HepG2 (cell line): ENCODE measurements around the gene WNT6. TPM values are rescaled to one million over a fixed set of nuclear protein-coding genes. Genes with fewer than 3 reads are reported as not detected.
A peak's percentile ranks its signal among the peaks of the same experiment; 100 is the strongest.

Experiments
- ATAC-seq: fragments of 200-7000 bp; cut with Tn5 transposase; 3 replicates; pipeline ENCODE4 v1.9.1; 2020; ENCODE audit warnings: mild to moderate bottlenecking, moderate library complexity
- BruUV-seq: library from RNA; stranded (reverse); fragments of 400-500 nt; replicated peaks from 2 replicates; lab custom pipeline; 2021; lab: Mats Ljungman, UMichigan
- CTCF ChIA-PET: fragments of 300-600 bp; formaldehyde crosslinking; extraction: SDS; loops from one replicate; lab custom pipeline; 2021; ENCODE audit warnings: low total read pairs, inconsistent platforms, low intra/inter-chr PET ratio; lab: Yijun Ruan, JAX
- POLR2A ChIA-PET: fragments of 350-600 bp; sonication (Branson Sonifier 250); formaldehyde crosslinking; loops from one replicate; lab custom pipeline; 2020; ENCODE audit warnings: antibody characterized with exemption, inconsistent platforms; lab: Yijun Ruan, JAX
- DNase-seq: peaks from one replicate; pipeline ENCODE4 v3.0.0-alpha.2; 2015; ENCODE audit warnings: low spot score
- FAIRE-seq: peaks from 3 replicates; lab custom pipeline; 2011; peaks lifted over from hg19 to GRCh38; lab: Jason Lieb, UNC
- H2AFZ ChIP-seq: one replicate; pipeline ENCODE4 v1.6.1; 2011; ENCODE audit warnings: low read length, inconsistent platforms
- H3K27ac ChIP-seq: fragments of 300-600 bp; 3 replicates; pipeline ENCODE4 v1.8.0; 2011; ENCODE audit warnings: mixed run types, mild to moderate bottlenecking, mixed read lengths, low read length, inconsistent platforms; ENCODE audit not compliant: insufficient read depth; ENCODE audit errors: extremely low read length
- H3K27me3 ChIP-seq, 2 experiments: fragments of 200-600 bp in 1 of 2; 2 replicates in 1 of 2; 3 replicates in 1 of 2; pipeline versions ENCODE4 v1.6.0 to v1.8.0; 2011; ENCODE audit warnings: low read length in 2 of 2, mild to moderate bottlenecking in 2 of 2, moderate library complexity in 2 of 2, inconsistent platforms in 1 of 2; ENCODE audit not compliant: insufficient read depth in 2 of 2, control insufficient read depth in 1 of 2
- H3K36me3 ChIP-seq, 2 experiments: fragments of 200-600 bp in 1 of 2; replicated peaks in 1 of 2; 2 replicates in 1 of 2; 3 replicates in 1 of 2; pipeline versions ENCODE4 v1.5.1 to v1.8.0; 2011; ENCODE audit warnings: low read length in 2 of 2, inconsistent platforms in 1 of 2; ENCODE audit not compliant: insufficient read depth in 2 of 2, control insufficient read depth in 1 of 2
- H3K4me1 ChIP-seq: 2 replicates; pipeline ENCODE4 v1.5.1; 2012; ENCODE audit warnings: low read length, inconsistent platforms; ENCODE audit not compliant: insufficient read depth
- H3K4me2 ChIP-seq: 2 replicates; pipeline ENCODE4 v1.6.0; 2011; ENCODE audit warnings: low read depth, low read length, inconsistent platforms
- H3K4me3 ChIP-seq, 3 experiments: fragments of 200-600 bp in 1 of 3; sonication (generic), shearing (Covaris generic) in 1 of 3; replicated peaks in 1 of 3; 2 replicates each; pipeline ENCODE4 v1.5.1; 2011 to 2016; ENCODE audit warnings: low read length in 3 of 3, inconsistent platforms in 2 of 3, low read depth in 2 of 3, mild to moderate bottlenecking in 2 of 3, control low read depth in 1 of 3, mixed read lengths in 1 of 3; ENCODE audit not compliant: insufficient read depth in 1 of 3
- H3K79me2 ChIP-seq: one replicate; pipeline ENCODE4 v1.6.1; 2011; ENCODE audit warnings: low read length, inconsistent platforms; ENCODE audit not compliant: insufficient read depth
- H3K9ac ChIP-seq: 2 replicates; pipeline ENCODE4 v1.6.0; 2011; ENCODE audit warnings: mild to moderate bottlenecking, low read depth, low read length, inconsistent platforms; ENCODE audit not compliant: insufficient read depth
- H3K9me3 ChIP-seq: 2 replicates; pipeline ENCODE4 v1.5.1; 2012; ENCODE audit warnings: mild to moderate bottlenecking, low read length
- H4K20me1 ChIP-seq: 2 replicates; pipeline ENCODE4 v1.6.0; 2011; ENCODE audit warnings: inconsistent platforms, mild to moderate bottlenecking, low read length, moderate library complexity; ENCODE audit not compliant: insufficient read depth
- FOSL2 ChIP-seq: sonication (generic); formaldehyde crosslinking; IDR thresholded peaks from 2 replicates; pipeline ENCODE4 v1.4.0; 2020; ENCODE audit warnings: missing genetic modification reagents
- FOXP4 ChIP-seq: sonication (generic); formaldehyde crosslinking; IDR thresholded peaks from 2 replicates; pipeline ENCODE4 v1.4.0; 2020; ENCODE audit warnings: missing genetic modification reagents
- TCF7L2 ChIP-seq: IDR thresholded peaks from 2 replicates; pipeline ENCODE4 v1.6.1; 2011; ENCODE audit warnings: mild to moderate bottlenecking, low read depth, low read length, moderate library complexity
- TMF1 ChIP-seq: sonication (generic); formaldehyde crosslinking; IDR thresholded peaks from 2 replicates; pipeline ENCODE4 v1.8.1; 2022; ENCODE audit warnings: low read depth, missing genetic modification reagents
- TRAFD1 ChIP-seq: sonication (generic); formaldehyde crosslinking; IDR thresholded peaks from 2 replicates; pipeline ENCODE4 v1.5.1; 2020; ENCODE audit warnings: missing genetic modification reagents, mild to moderate bottlenecking, borderline replicate concordance
- ZBTB33 ChIP-seq: sonication (generic); formaldehyde crosslinking; IDR thresholded peaks from 2 replicates; pipeline ENCODE4 v1.4.0; 2020; ENCODE audit warnings: missing genetic modification reagents
- ZNF160 ChIP-seq: sonication (generic); formaldehyde crosslinking; IDR thresholded peaks from 2 replicates; pipeline ENCODE4 v1.8.0; 2022; ENCODE audit warnings: mild to moderate bottlenecking, inconsistent platforms, missing genetic modification reagents
- ZNF335 ChIP-seq: sonication (generic); formaldehyde crosslinking; IDR thresholded peaks from 2 replicates; pipeline ENCODE4 v1.4.0; 2020; ENCODE audit warnings: missing genetic modification reagents
- WGBS: methylation state at CpG from one replicate; pipeline ENCODE4 v1.1.6; 2017; ENCODE audit warnings: low lambda C conversion rate; 5-methylcytosine and 5-hydroxymethylcytosine counted together
- in situ Hi-C: cut with HindIII; loops from 2 replicates; pipeline ENCODE4 v1.10.0; 2017; ENCODE audit warnings: low pct_unique_long_range_greater_than_20kb; ENCODE audit not compliant: extremely low pct_ligation_motif_present
- intact Hi-C: fragments of 100-400 bp; cut with micrococcal nuclease; formaldehyde crosslinking; loops from one replicate; pipeline ENCODE4 v1.10.0; 2022; ENCODE audit not compliant: unreplicated experiment
- polyA plus RNA-seq, 8 experiments: library from polyadenylated mRNA; depleted of rRNA in 3 of 8; stranded (reverse) in 7 of 8; unstranded in 1 of 8; fragments of >200 nt; fragmentation: Illumina TruSeq in 4 of 8; extraction: Trizol in 4 of 8; gene quantifications; 2 replicates each; pipeline versions ENCODE4 v1.2.1 to v1.2.3, GENCODE V29; 2011 to 2016; ENCODE audit warnings: low read depth in 4 of 8, missing spikeins in 1 of 8, mixed read lengths in 1 of 8; ENCODE audit not compliant: insufficient read depth in 1 of 8
- total RNA-seq, 5 experiments: library from RNA; depleted of rRNA; stranded (reverse); fragments of >200 nt; fragmentation: Illumina TruSeq; extraction: Trizol; gene quantifications; 2 replicates each; pipeline ENCODE4 v1.2.3, GENCODE V29; 2016; ENCODE audit warnings: low read depth in 1 of 5

WNT6 gene
- total and polyA plus RNA-seq, 2 of the 13 experiments (the other 11 are each of a cell fraction or from before 2014, with no cell fraction given): 0.20 TPM; not detected in 1

- TF ChIP-seq ZBTB33 (CRISPR knock-in tag): 0 out of 2 replicates have a peak, but pooled peaks have one; percentile 18
Observed at GRCh38 chr2:218846963-218847362, 12.6 kb upstream of the WNT6 start (continued).

- peak; percentile 16 for DNase-seq
- POLR2A ChIA-PET: interaction anchor here (1.3 kb wide), 1 partner anchor 101 kb away, joined by 4 read pairs; no protein-coding TSS in a partner anchor
- no peaks in the 10 kb centered on the region for H4K20me1 ChIP-seq
- no peak for TF ChIP-seq ZNF335
- TF ChIP-seq TRAFD1 (CRISPR knock-in tag): no peak
- TF ChIP-seq FOXP4: no peak
- peak; percentile 73 for TF ChIP-seq FOSL2
- TF ChIP-seq ZNF160 (CRISPR knock-in tag): no peak
- no peak for TF ChIP-seq TCF7L2
- no peak for TF ChIP-seq TMF1 (CRISPR knock-in tag)
- TF ChIP-seq, all 625 proteins: peak for 1
- Histone ChIP-seq H3K4me2 (0 out of 2 replicates have a peak overlapping the region, but pooled peaks have one; percentile 6), H3K36me3 (no peaks in the 10 kb centered on the region), H2AFZ (no peak overlapping the region), H3K9me3 (no peaks in the 10 kb centered on the region), H3K27ac (no peak overlapping the region), H3K4me3 (no peak overlapping the region), H3K27me3 (peaks cover 2 to 42% of the 10 kb centered on the region in 2 experiments; a peak in 3 of 5 replicates), H3K79me2 (no peaks in the 10 kb centered on the region), H3K4me1 (peaks cover 40% of the 10 kb centered on the region), H3K9ac (no peak overlapping the region)
- ATAC-seq: no peak
- BruUV-seq: no TSS peak
- no peak for FAIRE-seq
- intact Hi-C loops (no loop called here), in situ Hi-C loops (loop anchor here (25.0 kb wide), 1 partner anchor 112 kb away; no protein-coding TSS in a partner anchor)
- CTCF ChIA-PET: interaction anchor here (3.6 to 3.7 kb wide), 2 partner anchors 122 to 191 kb away, joined by 41 to 241 read pairs; partner anchors contain the start of genes BCS1L and ZNF142
- 16% methylated on average over 7 of the region's 7 CpGs for WGBS
Observed at GRCh38 chr2:218849721-218850120, 9.9 kb upstream of the WNT6 start.
